ENCODE results near the gene GTPBP8.

GTPBP8 gene

GRCh38 chr3:113008117-113008516, 17.3 kb downstream of the GTPBP8 start:
- Histone ChIP-seq H3K36me3 (ENCODE audit: control insufficient read depth, insufficient read depth, low read length) (peaks cover 10% of the 10 kb centered on the region), H3K27me3 (replicated peaks; ENCODE audit: control insufficient read depth, insufficient read depth, low read length) (no peaks in the 10 kb centered on the region), H3K4me3 (replicated peaks; ENCODE audit: low read depth, low read length) (no peak overlapping the region)
- TF ChIP-seq, protein P1, sequence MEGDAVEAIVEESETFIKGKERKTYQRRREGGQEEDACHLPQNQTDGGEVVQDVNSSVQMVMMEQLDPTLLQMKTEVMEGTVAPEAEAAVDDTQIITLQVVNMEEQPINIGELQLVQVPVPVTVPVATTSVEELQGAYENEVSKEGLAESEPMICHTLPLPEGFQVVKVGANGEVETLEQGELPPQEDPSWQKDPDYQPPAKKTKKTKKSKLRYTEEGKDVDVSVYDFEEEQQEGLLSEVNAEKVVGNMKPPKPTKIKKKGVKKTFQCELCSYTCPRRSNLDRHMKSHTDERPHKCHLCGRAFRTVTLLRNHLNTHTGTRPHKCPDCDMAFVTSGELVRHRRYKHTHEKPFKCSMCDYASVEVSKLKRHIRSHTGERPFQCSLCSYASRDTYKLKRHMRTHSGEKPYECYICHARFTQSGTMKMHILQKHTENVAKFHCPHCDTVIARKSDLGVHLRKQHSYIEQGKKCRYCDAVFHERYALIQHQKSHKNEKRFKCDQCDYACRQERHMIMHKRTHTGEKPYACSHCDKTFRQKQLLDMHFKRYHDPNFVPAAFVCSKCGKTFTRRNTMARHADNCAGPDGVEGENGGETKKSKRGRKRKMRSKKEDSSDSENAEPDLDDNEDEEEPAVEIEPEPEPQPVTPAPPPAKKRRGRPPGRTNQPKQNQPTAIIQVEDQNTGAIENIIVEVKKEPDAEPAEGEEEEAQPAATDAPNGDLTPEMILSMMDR (IDR thresholded peaks at IDR 0.05; ENCODE audit: insufficient read depth, low read length, poor library complexity, severe bottlenecking) = no peak
- DNase-seq (ENCODE audit: extremely low read depth, insufficient read length) = no peak

DNA sequence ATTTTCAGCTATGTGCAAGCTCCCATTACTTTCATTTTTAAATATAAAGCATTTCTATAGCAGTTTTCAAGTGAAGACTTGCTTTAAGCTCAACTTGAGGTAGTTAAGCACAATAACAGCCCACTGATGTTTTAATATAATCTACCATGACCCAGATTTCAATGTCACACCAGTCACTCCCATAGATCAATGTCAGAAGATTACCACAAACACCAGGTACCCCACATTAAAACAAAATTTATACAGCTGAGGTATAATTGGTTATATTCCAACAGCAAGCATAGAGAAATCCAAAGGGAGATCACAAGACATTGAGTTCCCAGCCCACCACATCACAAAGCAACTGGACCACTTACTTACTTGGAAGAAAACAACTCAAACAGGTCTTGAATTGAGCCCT, 22.8 kb downstream of the GTPBP8 start:
- H3K36me3 ChIP-seq (ENCODE audit: control insufficient read depth, insufficient read depth, low read length) = peaks cover 2% of the 10 kb centered on the region; the same call in 1 of the 2 replicates
- H3K4me3 ChIP-seq (replicated peaks; ENCODE audit: low read depth, low read length) = no peak overlapping the region
- DNase-seq (ENCODE audit: extremely low read depth, insufficient read length) = no peak
- TF ChIP-seq, protein P1 (IDR thresholded peaks at IDR 0.05; ENCODE audit: insufficient read depth, low read length, poor library complexity, severe bottlenecking) = no peak
- H3K27me3 ChIP-seq (replicated peaks; ENCODE audit: control insufficient read depth, insufficient read depth, low read length) = no peaks in the 10 kb centered on the region

DNA sequence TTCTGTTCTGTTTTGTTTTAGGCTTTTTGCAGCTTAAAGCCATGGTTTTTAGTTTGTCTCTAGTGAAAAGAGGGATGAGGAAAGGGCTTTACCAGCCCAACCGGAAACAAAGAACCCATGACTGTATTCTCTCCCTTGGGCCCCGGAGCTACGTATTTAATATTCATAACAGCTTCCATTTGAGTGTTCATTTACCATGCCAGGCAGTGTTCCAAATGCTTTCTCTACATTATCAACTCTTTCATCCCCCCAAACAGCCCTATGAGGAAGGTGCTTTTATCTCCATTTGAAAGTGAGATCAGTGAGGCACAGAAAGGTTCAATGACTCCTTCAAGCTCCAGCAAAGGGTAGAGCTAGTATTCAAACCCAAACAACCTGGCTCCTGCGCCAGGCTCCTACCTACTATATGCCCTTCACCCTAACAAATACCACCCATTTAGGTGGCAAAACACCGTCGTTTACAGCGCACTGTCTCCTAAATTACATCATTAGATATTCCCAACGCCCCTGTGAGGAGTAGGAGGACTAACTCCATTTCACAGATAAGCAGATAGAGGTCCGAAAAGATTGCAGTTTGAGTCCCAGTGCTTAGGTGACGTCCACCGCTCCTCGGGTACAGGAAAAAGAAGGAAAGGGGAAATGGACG, 27.9 kb downstream of the GTPBP8 start:
- DNase-seq (ENCODE audit: extremely low read depth, insufficient read length) = no peak
- H3K36me3 ChIP-seq (ENCODE audit: control insufficient read depth, insufficient read depth, low read length) = peaks cover 1% of the 10 kb centered on the region; the same call in 1 of the 2 replicates
- peak overlapping the region; percentile 80 for H3K4me3 ChIP-seq (replicated peaks; ENCODE audit: low read depth, low read length)
- TF ChIP-seq, protein P1 (IDR thresholded peaks at IDR 0.05; ENCODE audit: insufficient read depth, low read length, poor library complexity, severe bottlenecking) = no peak
- no peaks in the 10 kb centered on the region for H3K27me3 ChIP-seq (replicated peaks; ENCODE audit: control insufficient read depth, insufficient read depth, low read length)

DNA sequence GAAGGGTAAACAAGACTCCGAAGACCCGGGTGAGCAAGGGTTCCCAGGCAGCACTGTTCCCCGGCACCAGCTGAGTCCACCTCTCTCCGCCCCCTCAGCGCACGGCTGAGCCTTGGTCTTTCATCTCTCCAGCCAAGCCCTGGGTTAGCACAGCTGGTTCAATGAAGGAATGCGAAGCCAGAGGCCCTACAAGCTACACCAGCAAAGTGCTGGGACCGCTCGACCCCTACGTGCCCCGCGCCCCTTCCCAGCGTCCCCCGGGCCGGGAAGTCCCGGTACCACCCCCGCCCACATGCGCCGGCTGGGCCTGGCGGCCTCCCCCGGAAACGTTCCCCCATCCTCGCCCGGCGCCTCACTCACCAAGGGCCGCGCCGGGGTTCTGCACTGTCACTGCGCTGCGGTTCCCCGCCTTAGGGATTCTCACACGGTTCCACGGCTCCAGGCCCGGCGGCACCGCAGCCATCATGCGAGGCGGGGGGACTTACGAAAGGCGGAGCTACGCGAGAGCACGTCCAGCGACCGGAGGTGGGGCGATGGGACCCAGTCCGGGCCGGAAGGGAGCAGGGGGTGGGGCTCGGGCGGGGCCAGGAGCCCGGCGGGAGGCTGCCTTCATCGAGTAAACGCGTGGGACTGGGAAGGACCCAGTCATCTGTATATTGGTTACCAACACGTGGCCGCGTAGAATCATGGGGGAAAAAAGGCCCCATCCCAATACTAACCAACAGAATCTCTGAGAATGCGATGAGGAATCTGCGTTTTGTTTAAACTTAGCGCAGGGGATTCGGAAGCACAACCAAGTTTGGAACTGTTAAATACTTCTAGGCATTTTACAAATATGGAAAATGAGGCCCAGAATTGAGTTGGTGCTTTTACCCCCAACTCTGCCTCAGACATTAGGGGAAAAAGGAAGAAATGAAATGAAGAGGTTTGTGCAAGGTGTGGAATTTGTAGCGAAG, 28.7 kb downstream of the GTPBP8 start:
- DNase-seq (ENCODE audit: extremely low read depth, insufficient read length) = peak; percentile 94
- Histone ChIP-seq H3K36me3 (ENCODE audit: control insufficient read depth, insufficient read depth, low read length) (peaks cover 1% of the 10 kb centered on the region; the same call in 1 of the 2 replicates), H3K27me3 (replicated peaks; ENCODE audit: control insufficient read depth, insufficient read depth, low read length) (no peaks in the 10 kb centered on the region), H3K4me3 (replicated peaks; ENCODE audit: low read depth, low read length) (peak overlapping the region; percentile 80)
- TF ChIP-seq, protein P1 (IDR thresholded peaks at IDR 0.05; ENCODE audit: insufficient read depth, low read length, poor library complexity, severe bottlenecking) = no peak

DNA sequence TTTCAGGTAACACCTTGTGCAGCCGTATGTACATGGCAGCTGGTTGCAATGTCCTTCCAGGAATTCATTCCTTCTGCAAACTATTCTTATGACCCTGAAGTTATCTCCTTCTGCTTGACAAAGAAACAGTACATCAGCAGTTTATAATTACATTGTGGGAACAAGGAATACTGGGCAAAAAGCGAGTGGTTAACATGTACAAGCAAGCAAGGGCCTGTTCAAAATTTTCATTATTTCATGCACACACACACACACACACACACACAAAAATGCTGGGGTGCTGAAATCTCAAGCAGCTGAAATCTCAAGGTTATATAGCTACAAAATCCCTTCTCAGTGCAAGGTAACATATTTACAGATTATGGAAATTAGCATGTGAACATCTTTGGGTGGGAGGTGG, 30.7 kb downstream of the GTPBP8 start:
- DNase-seq (ENCODE audit: extremely low read depth, insufficient read length) = no peak
- Histone ChIP-seq H3K27me3 (replicated peaks; ENCODE audit: control insufficient read depth, insufficient read depth, low read length) (no peaks in the 10 kb centered on the region), H3K36me3 (ENCODE audit: control insufficient read depth, insufficient read depth, low read length) (peaks cover 1% of the 10 kb centered on the region; the same call in 1 of the 2 replicates), H3K4me3 (replicated peaks; ENCODE audit: low read depth, low read length) (no peak overlapping the region)
- TF ChIP-seq, protein P1 (IDR thresholded peaks at IDR 0.05; ENCODE audit: insufficient read depth, low read length, poor library complexity, severe bottlenecking) = no peak

All from GM06990 (cell line).